SU-DHL-6 (cell line): ENCODE data around the gene KLRK1.
"Not testable (repeated sequence)": the region's sequence is repeated elsewhere in the genome, so short reads cannot be mapped to it uniquely, and the experiment has no call there.

ENCODE experiments used
- CTCF ChIP-seq: fragments of 200-600 bp; sonication (generic); IDR thresholded peaks from one replicate; pipeline ENCODE4 v1.5.1; 2017; ENCODE audit warnings: antibody characterized with exemption, mild to moderate bottlenecking, low read length, moderate library complexity; ENCODE audit not compliant: insufficient read depth, poor library complexity, severe bottlenecking
- EZH2phosphoT487 ChIP-seq: fragments of 200-600 bp; sonication (generic), shearing (Covaris generic); conservative IDR thresholded peaks from 2 replicates; pipeline ENCODE4 v1.6.1; 2018; ENCODE audit warnings: mild to moderate bottlenecking, antibody characterized with exemption, low read length, moderate library complexity, mixed read lengths

GRCh38 chr12:10328691-10329090, 61.1 kb downstream of the KLRK1 start:
- TF ChIP-seq CTCF, EZH2phosphoT487: not testable (repeated sequence)
